HepG2 (cell line): ENCODE data around the gene TAP1. TPM values are rescaled to one million over a fixed set of nuclear protein-coding genes. Genes with fewer than 3 reads are reported as not detected.
A peak's percentile ranks its signal among the peaks of the same experiment; 100 is the strongest.

Experiments used
- ATF4 ChIP-seq, 2 experiments: fragments of 450-650 bp in 1 of 2; sonication (generic) in 1 of 2; formaldehyde crosslinking; IDR thresholded peaks; 2 replicates each; pipeline versions ENCODE4 v1.5.0 to v1.8.0; 2020 to 2022; ENCODE audit warnings: mild to moderate bottlenecking in 1 of 2, missing genetic modification reagents in 1 of 2
- BRD4 ChIP-seq: sonication (generic); formaldehyde crosslinking; IDR thresholded peaks from 2 replicates; pipeline ENCODE4 v1.4.0; 2020; ENCODE audit warnings: missing genetic modification reagents
- CCAR2 ChIP-seq: fragments of 200-400 bp; formaldehyde crosslinking; optimal IDR thresholded peaks from 2 replicates; pipeline ENCODE3; 2018; ENCODE audit warnings: low read depth, mild to moderate bottlenecking, low read length, moderate library complexity
- EED ChIP-seq: sonication (generic); formaldehyde crosslinking; IDR thresholded peaks from 2 replicates; pipeline ENCODE4 v1.5.0; 2020; ENCODE audit warnings: mild to moderate bottlenecking, missing genetic modification reagents
- ETV5 ChIP-seq: IDR thresholded peaks from 2 replicates; pipeline ENCODE4 v1.6.1; 2018; ENCODE audit warnings: missing biosample characterization, missing genetic modification reagents, inconsistent platforms, borderline replicate concordance
- FOXP1 ChIP-seq, 2 experiments: fragments of 450-650 bp in 1 of 2; IDR thresholded peaks; 2 replicates each; pipeline ENCODE4 v1.6.1; 2017 to 2018; ENCODE audit warnings: antibody characterized with exemption in 1 of 2
- HMGXB4 ChIP-seq, 2 experiments: sonication (generic) in 1 of 2; formaldehyde crosslinking in 1 of 2; IDR thresholded peaks; 2 replicates each; pipeline versions ENCODE4 v1.4.0 to v1.6.1; 2018 to 2020; ENCODE audit warnings: missing genetic modification reagents in 2 of 2, borderline replicate concordance in 1 of 2, low read depth in 1 of 2, mild to moderate bottlenecking in 1 of 2, missing biosample characterization in 1 of 2
- MIXL1 ChIP-seq: IDR thresholded peaks from 2 replicates; pipeline ENCODE4 v1.6.1; 2016
- PCBP1 ChIP-seq: fragments of 200-400 bp; formaldehyde crosslinking; IDR thresholded peaks from 2 replicates; pipeline ENCODE4 v1.6.1; 2017; ENCODE audit warnings: mild to moderate bottlenecking, low read depth, low read length, borderline replicate concordance
- TEAD2 ChIP-seq: sonication (generic); formaldehyde crosslinking; IDR thresholded peaks from 2 replicates; pipeline ENCODE4 v1.9.0; 2021; ENCODE audit warnings: missing genetic modification reagents
- TERF1 ChIP-seq: sonication (generic); formaldehyde crosslinking; IDR thresholded peaks from 2 replicates; pipeline ENCODE4 v1.8.0; 2022; ENCODE audit warnings: mild to moderate bottlenecking, missing genetic modification reagents, moderate library complexity
- TFDP2 ChIP-seq: sonication (generic); formaldehyde crosslinking; IDR thresholded peaks from 2 replicates; pipeline ENCODE4 v1.4.0; 2020; ENCODE audit warnings: missing genetic modification reagents
- ZGPAT ChIP-seq: IDR thresholded peaks from 2 replicates; pipeline ENCODE4 v1.6.1; 2016; ENCODE audit warnings: mild to moderate bottlenecking
- ZNF280D ChIP-seq: sonication (generic); formaldehyde crosslinking; IDR thresholded peaks from 2 replicates; pipeline ENCODE4 v1.5.1; 2020; ENCODE audit warnings: mild to moderate bottlenecking, missing genetic modification reagents
- ZNF563 ChIP-seq: sonication (generic); formaldehyde crosslinking; IDR thresholded peaks from 2 replicates; pipeline ENCODE4 v1.8.0; 2022; ENCODE audit warnings: mild to moderate bottlenecking, moderate library complexity, missing genetic modification reagents
- ZNF75D ChIP-seq: sonication (generic); formaldehyde crosslinking; IDR thresholded peaks from 2 replicates; pipeline ENCODE4 v1.8.1; 2023; ENCODE audit warnings: missing genetic modification reagents, mild to moderate bottlenecking, borderline replicate concordance
- ZNF792 ChIP-seq: IDR thresholded peaks from 2 replicates; pipeline ENCODE4 v1.6.1; 2016
- polyA plus RNA-seq, 8 experiments: library from polyadenylated mRNA; depleted of rRNA in 3 of 8; stranded (reverse) in 7 of 8; unstranded in 1 of 8; fragments of >200 nt; fragmentation: Illumina TruSeq in 4 of 8; extraction: Trizol in 4 of 8; gene quantifications; 2 replicates each; pipeline versions ENCODE4 v1.2.1 to v1.2.3, GENCODE V29; 2011 to 2016; ENCODE audit warnings: low read depth in 4 of 8, missing spikeins in 1 of 8, mixed read lengths in 1 of 8; ENCODE audit not compliant: insufficient read depth in 1 of 8
- total RNA-seq, 5 experiments: library from RNA; depleted of rRNA; stranded (reverse); fragments of >200 nt; fragmentation: Illumina TruSeq; extraction: Trizol; gene quantifications; 2 replicates each; pipeline ENCODE4 v1.2.3, GENCODE V29; 2016; ENCODE audit warnings: low read depth in 1 of 5

The TAP1 gene
- total and polyA plus RNA-seq, 2 of the 13 experiments (the other 11 are each of a cell fraction or from before 2014, with no cell fraction given): 31.2 to 52.2 TPM

GRCh38 chr6:32838114-32838958 is 15.2 kb downstream of the TAP1 start, which contains the start of gene TAP2 (continued):
- TF ChIP-seq TERF1 (CRISPR knock-in tag) (no peak), ETV5 (CRISPR knock-in tag) (peak; percentile 76), ZNF792 (CRISPR knock-in tag) (0 out of 2 replicates have a peak, but pooled peaks have one; percentile 17), ZNF563 (peak; percentile 67; the same call in 1 of the 2 replicates), BRD4 (CRISPR knock-in tag) (peak; percentile 64; the same call in 1 of the 2 replicates), ATF4 (CRISPR knock-in tag; IDR thresholded peaks at IDR 0.05) (peak in 1 of 2 experiments; percentile 45; a peak in 1 of 4 replicates), FOXP1 (IDR thresholded peaks at IDR 0.05) (no peak), FOXP1 (CRISPR knock-in tag; IDR thresholded peaks at IDR 0.05) (no peak), HMGXB4 (CRISPR knock-in tag; IDR thresholded peaks at IDR 0.05; ENCODE audit: borderline replicate concordance in 1 of 2, low read depth in 1 of 2) (peak; percentile 99 to 100), ZNF75D (no peak), ZGPAT (CRISPR knock-in tag) (peak; percentile 81), TEAD2 (CRISPR knock-in tag) (peak; percentile 22; the same call in 1 of the 2 replicates), TFDP2 (CRISPR knock-in tag) (0 out of 2 replicates have a peak, but pooled peaks have one; percentile 30), PCBP1 (no peak; the same call in 1 of the 2 replicates), MIXL1 (CRISPR knock-in tag) (peak; percentile 62; the same call in 1 of the 2 replicates), CCAR2 (no peak), ZNF280D (CRISPR knock-in tag) (peak; percentile 19; the same call in 1 of the 2 replicates), EED (CRISPR knock-in tag) (no peak)
